Epithelial cell of esophagus (primary cell): Measurements from ENCODE around the gene DEDD.
A peak's percentile ranks its signal among the peaks of the same experiment; 100 is the strongest.
"Not testable (repeated sequence)": the region's sequence is repeated elsewhere in the genome, so short reads cannot be mapped to it uniquely, and the experiment has no call there.

Experiments
- DNase-seq: peaks from one replicate; pipeline ENCODE4 v3.0.0; 2010; ENCODE audit warnings: low read depth
- H3K4me3 ChIP-seq: 2 replicates; pipeline ENCODE4 v1.5.1; 2011; ENCODE audit warnings: mild to moderate bottlenecking, low read length, control low read depth
- CTCF ChIP-seq: IDR thresholded peaks from 2 replicates; pipeline ENCODE4 v1.5.1; 2011; ENCODE audit warnings: low read depth, mild to moderate bottlenecking, low read length, control low read depth, inconsistent platforms; ENCODE audit not compliant: insufficient read depth; ENCODE audit errors: missing control alignments

Gene DEDD

GRCh38 chr1:161127649-161128048, 4.8 kb downstream of the DEDD start:
- DNase-seq, result no peak
- no peak for TF ChIP-seq CTCF
- H3K4me3 ChIP-seq, result no peak overlapping the region

GRCh38 chr1:161122967-161123366, 9.5 kb downstream of the DEDD start:
- DNase-seq, result no peak
- H3K4me3 ChIP-seq, result no peak overlapping the region
- TF ChIP-seq CTCF, result no peak

- DNase-seq, result no peak
- no peak for TF ChIP-seq CTCF
- no peak overlapping the region for H3K4me3 ChIP-seq
Measured at GRCh38 chr1:161121834-161122233, 10.6 kb downstream of the DEDD start.

GRCh38 chr1:161121042-161121650, 11.3 kb downstream of the DEDD start:
- no peak overlapping the region for H3K4me3 ChIP-seq

GRCh38 chr1:161119092-161119903, 13.2 kb downstream of the DEDD start:
- DNase-seq, result peak; percentile 96
- TF ChIP-seq CTCF, result peak; percentile 64
- peak overlapping the region; percentile 97 for H3K4me3 ChIP-seq

More at GRCh38 chr1:161121042-161121650, 11.3 kb downstream of the DEDD start:
- DNase-seq, result no peak
- TF ChIP-seq CTCF, result no peak

- DNase-seq, result peak; percentile 89
- H3K4me3 ChIP-seq, result peak within 1 kb of the TSS; percentile 97
- TF ChIP-seq CTCF, result no peak
Measured at GRCh38 chr1:161117759-161118581, 14.5 kb downstream of the DEDD start, which contains the start of the genes NIT1 and PFDN2. TSS of gene NIT1 (plus strand) at chr1:161118105. CDS start at chr1:161118177, 72 bp downstream. TSS of gene PFDN2 (minus strand) at chr1:161118037. CDS start at chr1:161118026, 11 bp downstream.

- not testable (repeated sequence) for H3K4me3 ChIP-seq, DNase-seq
Measured at GRCh38 chr1:161115961-161116360, 16.5 kb downstream of the DEDD start.
